ENCODE data around the gene CMTR1.

CMTR1 gene

DNA sequence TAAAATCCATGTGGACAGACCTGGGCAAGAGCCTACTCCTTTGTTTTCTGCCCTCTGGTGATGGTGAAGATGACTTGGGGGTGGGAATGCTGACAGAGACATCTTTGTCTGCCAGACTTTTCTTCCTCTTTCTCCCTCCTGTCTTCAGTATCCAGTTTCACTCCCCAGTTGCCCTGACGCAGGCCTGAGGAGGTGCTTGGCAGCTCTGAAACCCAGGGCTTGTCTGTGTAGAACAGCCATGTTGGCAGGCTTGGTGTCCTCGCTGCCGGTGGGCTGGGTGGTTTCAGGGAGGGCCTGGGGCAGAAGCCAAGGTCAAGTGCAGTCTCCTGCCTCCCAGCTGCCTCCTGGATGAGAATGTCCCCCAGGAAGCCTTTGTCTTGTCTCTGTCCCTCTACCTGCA, 44.2 kb downstream of the CMTR1 start:
- H3K4me3 ChIP-seq (ENCODE audit: low read length) = no peak overlapping the region
- TF ChIP-seq, protein P1, sequence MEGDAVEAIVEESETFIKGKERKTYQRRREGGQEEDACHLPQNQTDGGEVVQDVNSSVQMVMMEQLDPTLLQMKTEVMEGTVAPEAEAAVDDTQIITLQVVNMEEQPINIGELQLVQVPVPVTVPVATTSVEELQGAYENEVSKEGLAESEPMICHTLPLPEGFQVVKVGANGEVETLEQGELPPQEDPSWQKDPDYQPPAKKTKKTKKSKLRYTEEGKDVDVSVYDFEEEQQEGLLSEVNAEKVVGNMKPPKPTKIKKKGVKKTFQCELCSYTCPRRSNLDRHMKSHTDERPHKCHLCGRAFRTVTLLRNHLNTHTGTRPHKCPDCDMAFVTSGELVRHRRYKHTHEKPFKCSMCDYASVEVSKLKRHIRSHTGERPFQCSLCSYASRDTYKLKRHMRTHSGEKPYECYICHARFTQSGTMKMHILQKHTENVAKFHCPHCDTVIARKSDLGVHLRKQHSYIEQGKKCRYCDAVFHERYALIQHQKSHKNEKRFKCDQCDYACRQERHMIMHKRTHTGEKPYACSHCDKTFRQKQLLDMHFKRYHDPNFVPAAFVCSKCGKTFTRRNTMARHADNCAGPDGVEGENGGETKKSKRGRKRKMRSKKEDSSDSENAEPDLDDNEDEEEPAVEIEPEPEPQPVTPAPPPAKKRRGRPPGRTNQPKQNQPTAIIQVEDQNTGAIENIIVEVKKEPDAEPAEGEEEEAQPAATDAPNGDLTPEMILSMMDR (conservative IDR thresholded peaks at IDR 0.05; ENCODE audit: low read depth, low read length) = no peak
- no peak for DNase-seq (ENCODE audit: low read depth)

DNA sequence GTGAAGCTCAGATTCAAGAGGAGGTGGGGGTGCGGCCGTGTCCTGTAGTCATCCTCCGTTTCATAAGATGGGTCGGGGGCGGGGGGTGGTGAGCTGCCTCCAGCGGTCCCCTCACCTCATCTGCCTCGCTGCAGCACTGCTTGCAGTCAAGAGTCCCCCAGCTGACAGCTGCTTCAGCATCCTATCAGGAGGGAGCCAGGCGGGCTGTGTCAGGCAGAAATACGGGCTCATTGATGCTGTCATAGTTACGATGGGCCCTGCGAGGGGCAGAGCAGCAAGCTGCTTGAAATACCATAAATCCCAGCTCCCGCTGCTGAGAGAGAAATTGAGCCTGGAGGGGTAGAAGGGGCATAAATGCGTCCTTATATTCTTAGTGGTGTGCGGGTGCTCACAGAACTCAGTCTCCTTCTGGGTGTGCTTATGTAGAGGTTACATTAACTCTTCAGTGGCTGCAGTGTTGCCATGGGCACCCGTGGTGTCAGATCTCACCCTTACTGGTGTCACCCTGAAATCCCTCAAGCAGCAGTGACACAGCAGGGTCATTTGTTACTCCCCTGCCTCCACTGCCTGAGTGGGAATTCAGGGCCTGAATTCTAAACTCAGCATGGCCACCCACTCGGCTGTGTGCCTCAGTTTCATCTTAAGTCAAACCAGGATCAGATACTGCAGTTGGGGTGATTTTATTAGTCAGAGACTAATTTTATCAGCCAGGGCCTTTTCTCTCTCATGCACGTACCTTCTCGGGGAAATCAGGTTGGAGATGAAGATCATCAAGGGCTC, 44.8 kb downstream of the CMTR1 start:
- DNase-seq (ENCODE audit: low read depth) = no peak
- H3K4me3 ChIP-seq (ENCODE audit: low read length) = no peak overlapping the region

DNA sequence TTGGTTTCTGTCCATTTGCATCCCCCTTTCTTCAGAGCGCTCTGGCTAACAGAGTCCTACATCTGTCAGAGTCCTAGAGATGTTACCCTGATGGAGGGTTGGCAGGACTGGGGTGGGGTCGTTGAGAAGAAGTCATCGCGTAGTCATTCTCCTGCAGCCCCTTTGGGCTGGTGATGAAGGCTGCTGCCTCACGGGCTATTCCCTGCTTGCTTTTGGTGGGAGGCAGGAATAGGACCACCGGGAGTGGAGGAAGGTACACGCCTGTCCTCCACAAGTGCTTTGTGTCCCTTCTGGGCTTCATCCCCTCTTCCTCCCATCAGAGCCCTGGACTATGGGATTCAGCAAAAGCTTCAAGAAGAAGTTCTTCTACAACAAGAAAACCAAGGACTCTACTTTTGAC, 45.8 kb downstream of the CMTR1 start:
- no peak for DNase-seq (ENCODE audit: low read depth)
- TF ChIP-seq, protein P1 (conservative IDR thresholded peaks at IDR 0.05; ENCODE audit: low read depth, low read length) = no peak
- no peak overlapping the region for H3K4me3 ChIP-seq (ENCODE audit: low read length)

More for the DNA sequence above, 44.8 kb downstream of the CMTR1 start:
- TF ChIP-seq, protein P1 (conservative IDR thresholded peaks at IDR 0.05; ENCODE audit: low read depth, low read length) = no peak

DNA sequence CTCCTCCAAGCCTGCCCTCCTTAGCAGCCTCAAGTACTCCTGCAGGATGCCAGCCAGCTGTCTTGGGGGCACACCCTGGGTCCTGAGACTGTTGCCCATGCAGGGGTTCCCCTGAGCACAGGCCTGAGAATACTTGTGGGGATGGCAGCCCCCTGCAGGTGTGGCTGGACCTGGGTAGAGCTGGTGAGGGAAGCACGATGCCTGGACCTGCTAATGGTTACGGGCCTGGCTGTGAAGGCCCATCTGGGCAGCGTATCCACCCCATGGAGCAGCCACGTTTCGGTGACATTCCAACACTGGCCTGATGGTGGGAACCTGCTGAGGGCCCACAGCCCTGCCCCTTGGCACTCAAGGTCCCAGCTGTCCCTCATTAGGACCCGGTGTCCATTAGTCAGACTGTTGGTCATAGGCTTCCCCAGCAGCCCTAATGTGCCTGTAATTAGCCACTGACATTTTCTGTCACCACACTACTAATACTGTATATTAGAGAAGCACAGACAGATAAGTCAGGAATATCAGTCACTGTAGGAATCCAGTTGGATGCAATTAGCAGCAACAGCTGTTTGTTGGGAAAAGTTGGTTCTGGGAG, 46.3 kb downstream of the CMTR1 start:
- H3K4me3 ChIP-seq (ENCODE audit: low read length) = no peak overlapping the region
- TF ChIP-seq, protein P1 (conservative IDR thresholded peaks at IDR 0.05; ENCODE audit: low read depth, low read length) = no peak
- DNase-seq (ENCODE audit: low read depth) = no peak

DNA sequence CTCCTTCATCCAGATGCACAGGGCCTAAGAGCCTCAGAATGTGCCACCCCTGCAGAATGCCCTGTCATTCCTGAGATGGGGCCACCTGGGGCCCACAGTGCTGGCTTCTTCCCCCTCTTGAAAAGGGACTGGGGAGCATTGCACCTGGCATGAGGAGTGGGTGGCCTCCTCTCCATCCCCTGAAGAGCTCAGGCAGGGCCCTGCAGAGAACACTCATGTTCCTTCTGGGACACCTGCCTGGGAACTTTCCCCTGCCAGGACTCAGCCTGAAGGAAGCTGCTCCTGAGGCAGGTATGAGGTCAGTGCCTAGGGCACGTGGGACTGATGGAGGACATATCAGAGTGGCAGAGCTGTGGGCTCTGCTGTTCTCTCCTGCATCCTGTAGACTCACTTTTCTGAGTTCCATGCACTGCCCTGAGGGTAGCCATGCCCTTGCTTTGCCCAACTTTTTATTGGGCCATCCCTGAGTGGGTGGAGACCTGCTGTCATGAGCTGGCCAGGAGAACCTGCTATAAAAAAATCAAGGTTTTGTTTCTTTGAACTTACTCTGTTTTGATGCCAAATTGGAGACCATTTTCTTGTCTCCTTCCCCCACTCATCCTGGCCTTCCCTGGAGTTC, 47.2 kb downstream of the CMTR1 start:
- no peak overlapping the region for H3K4me3 ChIP-seq (ENCODE audit: low read length)
- TF ChIP-seq, protein P1 (conservative IDR thresholded peaks at IDR 0.05; ENCODE audit: low read depth, low read length) = no peak
- no peak for DNase-seq (ENCODE audit: low read depth)

DNA sequence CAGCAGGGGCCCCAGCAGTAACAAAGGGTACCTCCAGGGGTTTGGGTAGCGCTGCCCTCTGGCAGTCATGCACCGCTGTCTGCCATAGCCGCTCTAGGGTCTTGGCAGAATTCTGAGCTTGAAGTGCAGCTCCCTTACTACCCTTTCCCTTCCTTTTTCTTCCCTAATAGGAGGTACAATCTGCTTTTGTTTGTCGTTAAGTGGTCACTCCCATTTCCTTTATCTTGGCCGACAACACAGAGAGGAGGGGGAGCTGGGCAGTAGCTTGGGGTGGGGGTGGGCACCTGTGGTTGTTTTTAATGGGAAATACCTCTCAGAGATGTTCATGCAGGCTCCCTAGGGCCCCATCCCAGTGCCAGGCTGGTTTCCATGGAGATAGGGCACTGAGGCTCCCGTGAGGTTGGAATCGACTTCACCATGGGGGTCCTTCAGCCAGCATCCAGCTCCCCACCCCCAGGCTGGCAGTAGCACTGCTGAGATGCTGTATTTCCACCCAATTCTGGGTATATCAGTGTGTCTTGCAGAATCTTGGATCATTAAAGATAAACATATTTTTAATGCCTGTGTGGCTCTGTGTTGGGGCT, 48.0 kb downstream of the CMTR1 start:
- H3K4me3 ChIP-seq (ENCODE audit: low read length) = no peak overlapping the region
- TF ChIP-seq, protein P1 (conservative IDR thresholded peaks at IDR 0.05; ENCODE audit: low read depth, low read length) = no peak
- no peak for DNase-seq (ENCODE audit: low read depth)

All from retinal pigment epithelial cell (primary cell).